Panc1 (cell line): Measurements from ENCODE around the gene DNAH6. TPM values are rescaled to one million over a fixed set of nuclear protein-coding genes. Genes with fewer than 3 reads are reported as not detected.

ENCODE experiments used
- ATAC-seq: fragments of 200-7000 bp; cut with Tn5 transposase; 2 replicates; pipeline ENCODE4 v1.9.1; 2020; ENCODE audit warnings: mild to moderate bottlenecking, moderate library complexity
- BruUV-seq: library from RNA; stranded (reverse); fragments of 400-500 nt; replicated peaks from 2 replicates; lab custom pipeline; 2021; lab: Mats Ljungman, UMichigan
- CTCF ChIA-PET: fragments of 300-600 bp; sonication (Branson Sonifier 250); formaldehyde crosslinking; loops from one replicate; lab custom pipeline; 2022; ENCODE audit warnings: antibody characterized with exemption; lab: Charles Lee
- POLR2A ChIA-PET: fragments of 300-600 bp; sonication (Branson Sonifier 250); formaldehyde crosslinking; loops from one replicate; lab custom pipeline; 2022; ENCODE audit warnings: antibody characterized with exemption; lab: Charles Lee
- DNase-seq: peaks from one replicate; pipeline ENCODE4 v3.0.0-alpha.2; 2010; ENCODE audit warnings: low read depth, low spot score
- H3K27ac ChIP-seq: 2 replicates; pipeline ENCODE4 v1.5.1; 2011; ENCODE audit warnings: mild to moderate bottlenecking, low read length, inconsistent platforms
- H3K27me3 ChIP-seq: fragments of 200-500 bp; sonication (Bioruptor generic); 2 replicates; pipeline ENCODE4 v1.6.0; 2014; ENCODE audit warnings: low read length, inconsistent platforms; ENCODE audit not compliant: control insufficient read depth, insufficient read depth
- H3K36me3 ChIP-seq: fragments of 200-500 bp; sonication (Bioruptor generic); 2 replicates; pipeline ENCODE4 v1.5.1; 2014; ENCODE audit warnings: inconsistent platforms, mild to moderate bottlenecking, low read length, moderate library complexity; ENCODE audit not compliant: control insufficient read depth, insufficient read depth
- H3K4me1 ChIP-seq: 2 replicates; pipeline ENCODE4 v1.5.1; 2011; ENCODE audit warnings: inconsistent platforms, mild to moderate bottlenecking, low read length, moderate library complexity; ENCODE audit not compliant: control insufficient read depth, insufficient read depth
- H3K4me3 ChIP-seq, 2 experiments: 2 replicates each; pipeline ENCODE4 v1.5.1; 2011 to 2012; ENCODE audit warnings: low read depth in 2 of 2, low read length in 2 of 2, mild to moderate bottlenecking in 2 of 2, inconsistent platforms in 1 of 2, moderate library complexity in 1 of 2
- H3K9me3 ChIP-seq: fragments of 200-500 bp; sonication (Bioruptor generic); 2 replicates; pipeline ENCODE4 v1.5.1; 2014; ENCODE audit warnings: low read depth, mild to moderate bottlenecking, inconsistent platforms, low read length, moderate library complexity; ENCODE audit not compliant: control insufficient read depth, insufficient read depth
- CTCF ChIP-seq: fragments of 450-650 bp; IDR thresholded peaks from 2 replicates; pipeline ENCODE4 v1.5.1; 2017; ENCODE audit warnings: mild to moderate bottlenecking
- POLR2AphosphoS5 ChIP-seq: IDR thresholded peaks from 2 replicates; pipeline ENCODE4 v1.6.1; 2012; ENCODE audit warnings: mild to moderate bottlenecking, low read depth, low read length, moderate library complexity
- REST ChIP-seq, 2 experiments: IDR thresholded peaks; 2 replicates each; pipeline ENCODE4 v1.6.1; 2011 to 2012; ENCODE audit warnings: low read depth in 2 of 2, control low read depth in 1 of 2, low read length in 1 of 2, mild to moderate bottlenecking in 1 of 2, moderate library complexity in 1 of 2; ENCODE audit not compliant: insufficient read depth in 1 of 2
- SIN3A ChIP-seq: IDR thresholded peaks from 2 replicates; pipeline ENCODE4 v1.6.1; 2012; ENCODE audit warnings: low read depth, mild to moderate bottlenecking, low read length, moderate library complexity, borderline replicate concordance; ENCODE audit not compliant: insufficient read depth
- TCF7L2 ChIP-seq: IDR thresholded peaks from 2 replicates; pipeline ENCODE4 v1.6.1; 2011; ENCODE audit warnings: mild to moderate bottlenecking, low read depth, low read length, inconsistent platforms
- in situ Hi-C: cut with HindIII; loops from 2 replicates; pipeline ENCODE4 v1.10.0; 2016; ENCODE audit warnings: low sequenced_read_pairs, low pct_unique_long_range_greater_than_20kb
- intact Hi-C: fragments of 100-400 bp; cut with micrococcal nuclease; formaldehyde crosslinking; loops from one replicate; pipeline ENCODE4 v1.10.0; 2022; ENCODE audit not compliant: unreplicated experiment
- total RNA-seq: library from RNA; stranded (reverse); gene quantifications from one replicate; pipeline ENCODE4 v1.2.1, GENCODE V29; 2021; ENCODE audit not compliant: unreplicated experiment

The DNAH6 gene
- total RNA-seq, 1 experiment from 2014 or later: 0.26 TPM

- intact Hi-C loops (no loop called here), in situ Hi-C loops (no loop called here)
- Histone ChIP-seq H3K4me3 (no peak overlapping the region), H3K27ac (no peak overlapping the region), H3K27me3 (no peaks in the 10 kb centered on the region), H3K9me3 (no peaks in the 10 kb centered on the region), H3K36me3 (no peaks in the 10 kb centered on the region), H3K4me1 (no peaks in the 10 kb centered on the region)
- no peak for TF ChIP-seq CTCF
- TF ChIP-seq REST (IDR thresholded peaks at IDR 0.05; ENCODE audit: insufficient read depth in 1 of 2, low read depth in 2 of 2, low read length in 1 of 2): no peak
- no peak for TF ChIP-seq SIN3A
- no peak for TF ChIP-seq TCF7L2
- TF ChIP-seq POLR2AphosphoS5: no peak
- CTCF ChIA-PET: no interaction called here
- POLR2A ChIA-PET: no interaction called here
- no peak for DNase-seq
- no TSS peak for BruUV-seq
- no peak for ATAC-seq
These were observed 188.4 kb downstream of the DNAH6 start for GRCh38 chr2:84704505-84705244.

- Histone ChIP-seq H3K27ac (no peak overlapping the region), H3K27me3 (no peaks in the 10 kb centered on the region)
- POLR2A ChIA-PET: no interaction called here
These were observed 189.6 kb downstream of the DNAH6 start for GRCh38 chr2:84705858-84706257.

More at GRCh38 chr2:84705858-84706257, 189.6 kb downstream of the DNAH6 start:
- BruUV-seq: no TSS peak
- no peaks in the 10 kb centered on the region for H3K9me3 ChIP-seq
- TF ChIP-seq SIN3A (no peak), TCF7L2 (no peak), CTCF (no peak), POLR2AphosphoS5 (no peak), REST (IDR thresholded peaks at IDR 0.05; ENCODE audit: insufficient read depth in 1 of 2, low read depth in 2 of 2, low read length in 1 of 2) (no peak)
- in situ Hi-C loops: no loop called here
- DNase-seq: no peak
- H3K36me3 ChIP-seq: no peaks in the 10 kb centered on the region
- intact Hi-C loops: no loop called here
- CTCF ChIA-PET: no interaction called here
- H3K4me3 ChIP-seq: no peak overlapping the region
- ATAC-seq: no peak
- H3K4me1 ChIP-seq: no peaks in the 10 kb centered on the region
